Skin epidermis (tissue), 12 donors: ENCODE results near the gene GKN1.

ENCODE experiments used
- H3K27ac ChIP-seq, 21 experiments: fragments of 200-600 bp; sonication (generic) in 11 of 21; one replicate each; pipeline ENCODE4 v1.5.0; 2020; ENCODE audit warnings: mild to moderate bottlenecking in 3 of 21, inconsistent platforms in 2 of 21, moderate library complexity in 2 of 21
- H3K4me3 ChIP-seq, 7 experiments: fragments of 200-600 bp; sonication (generic) in 2 of 7; one replicate each; pipeline ENCODE4 v1.5.0; 2020; ENCODE audit warnings: inconsistent platforms in 2 of 7, mild to moderate bottlenecking in 2 of 7, moderate library complexity in 1 of 7

GKN1 gene

GRCh38 chr2:69023236-69023635 is 48.8 kb downstream of the GKN1 start:
- Histone ChIP-seq H3K27ac (peak overlapping the region in 2 of 21 experiments; percentile 16 to 40), H3K4me3 (no peak overlapping the region)

GRCh38 chr2:69026026-69026425 is 51.6 kb downstream of the GKN1 start:
- H3K4me3 ChIP-seq: no peak overlapping the region
- H3K27ac ChIP-seq: no peak overlapping the region

GRCh38 chr2:69026691-69027459 is 52.4 kb downstream of the GKN1 start:
- Histone ChIP-seq H3K27ac (no peak overlapping the region), H3K4me3 (no peak overlapping the region)
